Stimulated activated CD4-positive, alpha-beta T cell treated with anti-CD3 and anti-CD28 coated beads, TNF-alpha, amount 100 ng/mL, for 1 hour (primary cell): ENCODE data around the gene FAM219B.

Experiments
- DNase-seq, 3 donors: peaks; one replicate each; pipeline ENCODE4 v3.0.0-alpha.2; 2020; ENCODE audit warnings: low read depth in 3 of 3, low spot score in 1 of 3

Gene FAM219B

GRCh38 chr15:74878273-74878672 lies 28.4 kb downstream of the FAM219B start:
- no peak for DNase-seq

GRCh38 chr15:74873756-74874424 lies 32.8 kb downstream of the FAM219B start:
- no peak for DNase-seq

- DNase-seq, result peak; percentile 72 to 76 (median 73)
Observed at GRCh38 chr15:74873036-74873755, 33.5 kb downstream of the FAM219B start, which contains the start of gene SCAMP2. Gene SCAMP2 (minus strand): TSS chr15:74873365. CDS start chr15:74873255, 110 bp downstream.

GRCh38 chr15:74872702-74873035 lies 34.0 kb downstream of the FAM219B start:
- no peak for DNase-seq

- DNase-seq, result no peak
Observed at GRCh38 chr15:74870436-74871215, 36.0 kb downstream of the FAM219B start.

GRCh38 chr15:74869726-74870407 lies 36.8 kb downstream of the FAM219B start:
- no peak for DNase-seq

GRCh38 chr15:74869372-74869725 lies 37.3 kb downstream of the FAM219B start:
- DNase-seq, result no peak

GRCh38 chr15:74868059-74868458 lies 38.6 kb downstream of the FAM219B start:
- DNase-seq, result no peak

- DNase-seq, result no peak
Observed at GRCh38 chr15:74867466-74868038, 39.1 kb downstream of the FAM219B start.

GRCh38 chr15:74866090-74866489 lies 40.6 kb downstream of the FAM219B start:
- no peak for DNase-seq

GRCh38 chr15:74865316-74865715 lies 41.3 kb downstream of the FAM219B start:
- DNase-seq, result no peak

GRCh38 chr15:74864296-74864695 lies 42.4 kb downstream of the FAM219B start:
- DNase-seq, result no peak

GRCh38 chr15:74863239-74864056 lies 43.2 kb downstream of the FAM219B start:
- no peak for DNase-seq

GRCh38 chr15:74858369-74858740 lies 48.3 kb downstream of the FAM219B start:
- no peak for DNase-seq

- no peak for DNase-seq
Observed at GRCh38 chr15:74857671-74858368, 48.8 kb downstream of the FAM219B start.

- no peak for DNase-seq
Observed at GRCh38 chr15:74857082-74857655, 49.5 kb downstream of the FAM219B start.

GRCh38 chr15:74856537-74856936 lies 50.1 kb downstream of the FAM219B start:
- DNase-seq, result no peak

GRCh38 chr15:74855857-74856256 lies 50.8 kb downstream of the FAM219B start:
- no peak for DNase-seq

- DNase-seq, result no peak
Observed at GRCh38 chr15:74854453-74855022, 52.1 kb downstream of the FAM219B start.
